ENCODE data around the gene DST. TPM values are rescaled to one million over a fixed set of nuclear protein-coding genes. Genes with fewer than 3 reads are reported as not detected.

DST gene
- total and polyA plus RNA-seq, 2 donors (not counting 1 experiment from before 2014, with no cell fraction given) = 1.5 to 1.9 TPM

- H3K4me1 Mint-ChIP-seq = peaks cover 2% of the 10 kb centered on the region
- CTCF ChIA-PET = no interaction called here
These were observed 106.2 kb downstream of the DST start for GRCh38 chr6:56536536-56536935.

GRCh38 chr6:56535626-56536025, 107.1 kb downstream of the DST start:
- no peaks in the 10 kb centered on the region for H3K9me3 ChIP-seq (ENCODE audit: control extremely low read depth in 1 of 3, control insufficient read depth in 2 of 3, insufficient read depth in 1 of 3, low read length in 2 of 3)
- H4K20me1 ChIP-seq (ENCODE audit: control insufficient read depth, insufficient read depth, low read length, poor library complexity, severe bottlenecking) = no peaks in the 10 kb centered on the region
- H3K4me2 ChIP-seq (replicated peaks; ENCODE audit: low read depth, low read length, poor library complexity, severe bottlenecking) = no peak overlapping the region
- H3K4me3 ChIP-seq (ENCODE audit: control extremely low read depth in 1 of 5, extremely low read depth in 1 of 5, insufficient read depth in 1 of 5, low read depth in 2 of 5, low read length in 4 of 5) = no peak overlapping the region
- H3K36me3 ChIP-seq (replicated peaks in 1 of 2; ENCODE audit: control extremely low read depth in 1 of 2, control insufficient read depth in 1 of 2, extremely low read depth in 1 of 2, insufficient read depth in 2 of 2, low read length in 1 of 2) = no peaks in the 10 kb centered on the region
- Mint-ChIP-seq H3K27me3 (peaks cover 4% of the 10 kb centered on the region), H3K4me1 (peaks cover 2% of the 10 kb centered on the region), H3K27ac (no peak overlapping the region), H3K9me3 (ENCODE audit: insufficient read depth) (no peaks in the 10 kb centered on the region), H3K4me3 (no peak overlapping the region)
- intact Hi-C loops (cut with micrococcal nuclease) = no loop called here
- no peak overlapping the region for H3K27ac ChIP-seq (ENCODE audit: low read length in 2 of 2)
- ChIA-PET CTCF (no interaction called here), POLR2A (no interaction called here)
- ATAC-seq (ENCODE audit: low read depth) = no peak
- no peak overlapping the region for H2AFZ ChIP-seq (ENCODE audit: insufficient read depth, low read depth, low read length, poor library complexity, severe bottlenecking)
- no peak overlapping the region for H3K9ac ChIP-seq (ENCODE audit: low read length)
- H3K27me3 ChIP-seq (replicated peaks in 1 of 4; ENCODE audit: control extremely low read depth in 1 of 4, control insufficient read depth in 3 of 4, insufficient read depth in 4 of 4, low read length in 3 of 4) = no peaks in the 10 kb centered on the region
- TF ChIP-seq CTCF (IDR thresholded peaks at IDR 0.05) = no peak
- TF ChIP-seq EZH2 (IDR thresholded peaks at IDR 0.05; ENCODE audit: borderline replicate concordance, insufficient read depth, low read depth, low read length, poor library complexity, severe bottlenecking) = no peak
- no peak for DNase-seq
- no peaks in the 10 kb centered on the region for H3K79me2 ChIP-seq (ENCODE audit: control insufficient read depth, insufficient read depth, low read length)
- peaks cover 0 to 4% of the 10 kb centered on the region in 2 donors for H3K4me1 ChIP-seq (ENCODE audit: control insufficient read depth in 2 of 2, insufficient read depth in 2 of 2, low read length in 2 of 2)

More at GRCh38 chr6:56536536-56536935, 106.2 kb downstream of the DST start:
- Mint-ChIP-seq H3K27me3 (peaks cover 4% of the 10 kb centered on the region), H3K4me3 (no peak overlapping the region), H3K27ac (no peak overlapping the region), H3K9me3 (ENCODE audit: insufficient read depth) (no peaks in the 10 kb centered on the region)
- H3K27ac ChIP-seq (ENCODE audit: low read length in 2 of 2) = no peak overlapping the region
- POLR2A ChIA-PET = no interaction called here
- intact Hi-C loops (cut with micrococcal nuclease) = no loop called here
- H3K36me3 ChIP-seq (replicated peaks in 1 of 2; ENCODE audit: control extremely low read depth in 1 of 2, control insufficient read depth in 1 of 2, extremely low read depth in 1 of 2, insufficient read depth in 2 of 2, low read length in 1 of 2) = no peaks in the 10 kb centered on the region
- H3K4me1 ChIP-seq (ENCODE audit: control insufficient read depth in 2 of 2, insufficient read depth in 2 of 2, low read length in 2 of 2) = peaks cover under 1 to 10% of the 10 kb centered on the region in 2 donors
- ATAC-seq (ENCODE audit: low read depth) = no peak
- TF ChIP-seq CTCF (IDR thresholded peaks at IDR 0.05) (no peak), EZH2 (IDR thresholded peaks at IDR 0.05; ENCODE audit: borderline replicate concordance, insufficient read depth, low read depth, low read length, poor library complexity, severe bottlenecking) (no peak)
- 86% methylated on average over 2 of the region's 2 CpGs for WGBS (ENCODE audit: insufficient coverage)
- H4K20me1 ChIP-seq (ENCODE audit: control insufficient read depth, insufficient read depth, low read length, poor library complexity, severe bottlenecking) = no peaks in the 10 kb centered on the region
- no peak overlapping the region for H3K4me3 ChIP-seq (ENCODE audit: control extremely low read depth in 1 of 5, extremely low read depth in 1 of 5, insufficient read depth in 1 of 5, low read depth in 2 of 5, low read length in 4 of 5)
- no peak overlapping the region for H2AFZ ChIP-seq (ENCODE audit: insufficient read depth, low read depth, low read length, poor library complexity, severe bottlenecking)
- H3K79me2 ChIP-seq (ENCODE audit: control insufficient read depth, insufficient read depth, low read length) = no peaks in the 10 kb centered on the region
- H3K9ac ChIP-seq (ENCODE audit: low read length) = no peak overlapping the region
- DNase-seq = no peak
- no peaks in the 10 kb centered on the region for H3K9me3 ChIP-seq (ENCODE audit: control extremely low read depth in 1 of 3, control insufficient read depth in 2 of 3, insufficient read depth in 1 of 3, low read length in 2 of 3)
- no peaks in the 10 kb centered on the region for H3K27me3 ChIP-seq (replicated peaks in 1 of 4; ENCODE audit: control extremely low read depth in 1 of 4, control insufficient read depth in 3 of 4, insufficient read depth in 4 of 4, low read length in 3 of 4)
- H3K4me2 ChIP-seq (replicated peaks; ENCODE audit: low read depth, low read length, poor library complexity, severe bottlenecking) = no peak overlapping the region

Data from B cell (primary cell).